Vagina (tissue), 2 donors: ENCODE data around the gene IL17C. TPM values are rescaled to one million over a fixed set of nuclear protein-coding genes. Genes with fewer than 3 reads are reported as not detected.

Experiments
- DNase-seq, 2 donors: peaks; one replicate each; pipeline ENCODE4 v3.0.0-alpha.2; 2017; ENCODE audit errors: extremely low spot score in 2 of 2
- H3K27ac ChIP-seq: fragments of 200-600 bp; sonication (generic); one replicate; pipeline ENCODE4 v1.5.1; 2019
- H3K27me3 ChIP-seq: fragments of 200-600 bp; sonication (generic); one replicate; pipeline ENCODE4 v1.5.1; 2019
- H3K36me3 ChIP-seq, 2 donors: fragments of 200-600 bp; sonication (generic); one replicate each; pipeline ENCODE4 v1.5.1; 2017 to 2019
- H3K4me1 ChIP-seq: fragments of 200-600 bp; sonication (generic); one replicate; pipeline ENCODE4 v1.5.1; 2019
- H3K4me3 ChIP-seq, 2 donors: fragments of 200-600 bp; sonication (generic); 1 replicate in 1 of 2; 2 replicates in 1 of 2; pipeline ENCODE4 v1.5.1; 2016 to 2019
- H3K9me3 ChIP-seq: fragments of 200-600 bp; sonication (generic); one replicate; pipeline ENCODE4 v1.5.1; 2019
- POLR2A ChIP-seq, 2 donors: fragments of 450-650 bp; IDR thresholded peaks; one replicate each; pipeline ENCODE4 v1.6.1; 2017; ENCODE audit warnings: antibody characterized with exemption in 2 of 2, mild to moderate bottlenecking in 2 of 2, moderate library complexity in 2 of 2
- POLR2AphosphoS5 ChIP-seq, 2 donors: sonication (generic); formaldehyde crosslinking; IDR thresholded peaks; one replicate each; pipeline ENCODE4 v1.9.0; 2017; ENCODE audit warnings: antibody characterized with exemption in 2 of 2, mild to moderate bottlenecking in 2 of 2, low read depth in 1 of 2; ENCODE audit not compliant: insufficient read depth in 1 of 2
- intact Hi-C: fragments of 100-400 bp; cut with DNase I; formaldehyde crosslinking; loops from one replicate; pipeline ENCODE4 v1.15.1; 2023
- total RNA-seq: library from RNA; depleted of rRNA; stranded (reverse); fragments of >200 nt; gene quantifications from one replicate; pipeline ENCODE4 v1.2.3, GENCODE V29; 2016
- TF ChIP-seq, protein P1 (sequence below), 3 experiments: fragments of 450-650 bp in 2 of 3; fragments of 200-600 bp in 1 of 3; sonication (generic) in 1 of 3; IDR thresholded peaks; one replicate each; pipeline ENCODE4 v1.5.1; 2017 to 2019; ENCODE audit warnings: antibody characterized with exemption in 3 of 3, mild to moderate bottlenecking in 2 of 3, moderate library complexity in 2 of 3

The IL17C gene
- total RNA-seq, 1 donor from 2014 or later: not detected

DNA sequence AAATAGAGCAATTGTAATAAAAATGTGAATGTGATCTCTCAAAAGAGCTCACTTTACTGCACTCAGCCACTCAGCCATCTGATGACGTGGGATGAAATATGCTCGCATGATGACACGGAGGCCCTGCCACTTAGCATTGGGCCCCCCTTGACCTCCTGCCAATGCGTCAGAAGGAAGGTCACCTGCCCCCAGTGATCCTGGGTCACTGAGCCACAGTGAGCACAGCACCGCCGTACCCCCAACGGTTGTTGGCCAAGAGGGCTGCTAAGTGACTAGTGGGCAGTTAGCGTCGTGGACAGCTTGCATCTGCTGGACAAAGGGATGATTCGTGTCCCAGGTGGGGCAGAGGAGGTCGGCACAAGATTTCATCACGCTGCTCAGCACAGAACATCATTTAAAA is 45.3 kb upstream of the IL17C start:
- H3K9me3 ChIP-seq: no peaks in the 10 kb centered on the region
- intact Hi-C loops: no loop called here
- TF ChIP-seq POLR2A (IDR thresholded peaks at IDR 0.05): no peak
- TF ChIP-seq, protein P1, sequence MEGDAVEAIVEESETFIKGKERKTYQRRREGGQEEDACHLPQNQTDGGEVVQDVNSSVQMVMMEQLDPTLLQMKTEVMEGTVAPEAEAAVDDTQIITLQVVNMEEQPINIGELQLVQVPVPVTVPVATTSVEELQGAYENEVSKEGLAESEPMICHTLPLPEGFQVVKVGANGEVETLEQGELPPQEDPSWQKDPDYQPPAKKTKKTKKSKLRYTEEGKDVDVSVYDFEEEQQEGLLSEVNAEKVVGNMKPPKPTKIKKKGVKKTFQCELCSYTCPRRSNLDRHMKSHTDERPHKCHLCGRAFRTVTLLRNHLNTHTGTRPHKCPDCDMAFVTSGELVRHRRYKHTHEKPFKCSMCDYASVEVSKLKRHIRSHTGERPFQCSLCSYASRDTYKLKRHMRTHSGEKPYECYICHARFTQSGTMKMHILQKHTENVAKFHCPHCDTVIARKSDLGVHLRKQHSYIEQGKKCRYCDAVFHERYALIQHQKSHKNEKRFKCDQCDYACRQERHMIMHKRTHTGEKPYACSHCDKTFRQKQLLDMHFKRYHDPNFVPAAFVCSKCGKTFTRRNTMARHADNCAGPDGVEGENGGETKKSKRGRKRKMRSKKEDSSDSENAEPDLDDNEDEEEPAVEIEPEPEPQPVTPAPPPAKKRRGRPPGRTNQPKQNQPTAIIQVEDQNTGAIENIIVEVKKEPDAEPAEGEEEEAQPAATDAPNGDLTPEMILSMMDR (IDR thresholded peaks at IDR 0.05): no peak
- TF ChIP-seq POLR2AphosphoS5 (IDR thresholded peaks at IDR 0.05; ENCODE audit: insufficient read depth in 1 of 2, low read depth in 1 of 2): no peak
- H3K27ac ChIP-seq: no peak overlapping the region
- no peak overlapping the region for H3K4me3 ChIP-seq
- no peaks in the 10 kb centered on the region for H3K27me3 ChIP-seq
- no peaks in the 10 kb centered on the region for H3K4me1 ChIP-seq
- peaks cover 0 to 15% of the 10 kb centered on the region in 2 donors for H3K36me3 ChIP-seq
- no peak for DNase-seq

DNA sequence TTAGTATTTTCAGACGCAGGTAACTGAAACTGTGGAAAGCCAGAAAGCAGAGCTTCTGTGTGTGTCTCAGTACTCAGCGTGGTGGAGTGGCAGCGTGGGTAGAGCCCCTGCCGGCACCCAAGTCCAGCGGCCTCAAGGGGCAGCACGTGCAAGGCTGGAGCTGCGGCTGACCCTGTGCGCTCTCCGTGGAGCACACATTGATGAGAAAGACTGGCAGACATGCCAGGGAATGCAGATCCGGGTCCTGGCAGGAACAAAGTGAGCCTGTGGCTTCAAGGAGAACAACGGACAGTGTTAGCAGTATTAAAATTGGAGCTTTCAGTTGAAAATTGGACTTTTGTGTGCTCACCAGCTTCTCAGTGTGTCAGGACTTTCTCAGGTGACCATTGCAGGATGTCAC is 44.9 kb upstream of the IL17C start:
- no peak overlapping the region for H3K4me3 ChIP-seq
- H3K4me1 ChIP-seq: no peaks in the 10 kb centered on the region
- no peak for DNase-seq
- TF ChIP-seq, protein P1 (IDR thresholded peaks at IDR 0.05): no peak
- TF ChIP-seq POLR2AphosphoS5 (IDR thresholded peaks at IDR 0.05; ENCODE audit: insufficient read depth in 1 of 2, low read depth in 1 of 2) (no peak), POLR2A (IDR thresholded peaks at IDR 0.05) (no peak)
- no peaks in the 10 kb centered on the region for H3K9me3 ChIP-seq
- intact Hi-C loops: no loop called here
- no peaks in the 10 kb centered on the region for H3K27me3 ChIP-seq
- H3K36me3 ChIP-seq: peaks cover 0 to 18% of the 10 kb centered on the region in 2 donors
- no peak overlapping the region for H3K27ac ChIP-seq

DNA sequence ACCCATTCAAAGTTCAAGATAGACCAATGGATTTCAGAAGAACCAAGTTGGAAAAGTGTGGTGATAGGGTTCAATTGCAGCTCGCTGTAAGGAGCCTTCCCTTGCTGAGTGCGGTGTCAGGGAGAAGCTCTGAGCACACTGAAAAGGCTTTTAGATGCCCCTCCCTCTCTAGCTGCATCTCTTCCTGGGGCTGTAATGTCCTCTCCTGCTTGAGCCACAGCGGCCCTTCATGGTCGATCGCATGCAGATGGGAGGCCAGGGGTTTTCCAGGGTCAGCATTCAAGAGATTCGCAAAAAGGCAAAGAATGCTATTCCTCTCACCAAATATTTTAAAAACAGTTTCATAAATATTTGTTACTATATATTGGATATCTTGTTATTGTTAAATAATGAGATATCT is 44.5 kb upstream of the IL17C start:
- no peak overlapping the region for H3K27ac ChIP-seq
- no peaks in the 10 kb centered on the region for H3K27me3 ChIP-seq
- no peak for TF ChIP-seq POLR2A (IDR thresholded peaks at IDR 0.05)
- TF ChIP-seq POLR2AphosphoS5 (IDR thresholded peaks at IDR 0.05; ENCODE audit: insufficient read depth in 1 of 2, low read depth in 1 of 2): no peak
- TF ChIP-seq, protein P1 (IDR thresholded peaks at IDR 0.05): no peak
- no peak for DNase-seq
- no peak overlapping the region for H3K4me3 ChIP-seq
- intact Hi-C loops: no loop called here
- no peaks in the 10 kb centered on the region for H3K4me1 ChIP-seq
- no peaks in the 10 kb centered on the region for H3K9me3 ChIP-seq
- H3K36me3 ChIP-seq: peaks cover 0 to 21% of the 10 kb centered on the region in 2 donors

DNA sequence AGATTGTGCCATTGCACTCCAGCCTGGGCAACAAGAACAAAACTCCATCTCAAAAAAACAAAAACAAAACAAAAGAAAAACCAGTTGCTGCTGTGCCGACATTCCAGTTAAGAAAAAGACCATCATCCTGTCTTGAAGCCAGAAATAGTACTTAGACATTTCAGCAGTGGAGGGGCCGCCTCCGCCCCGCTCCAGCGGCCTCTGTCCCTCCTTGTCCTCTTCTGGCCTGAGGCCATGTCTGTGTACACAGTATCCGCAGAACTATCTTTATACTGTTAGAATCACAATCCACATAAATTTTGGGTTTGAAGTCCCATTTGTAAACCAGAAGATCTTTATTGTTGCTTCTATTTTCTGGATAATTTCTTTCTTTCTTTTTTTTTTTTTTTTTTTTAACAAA is 43.3 kb upstream of the IL17C start:
- Histone ChIP-seq H3K27ac (no peak overlapping the region), H3K9me3 (no peaks in the 10 kb centered on the region), H3K4me1 (no peaks in the 10 kb centered on the region), H3K27me3 (no peaks in the 10 kb centered on the region), H3K4me3 (no peak overlapping the region), H3K36me3 (peaks cover 0 to 21% of the 10 kb centered on the region in 2 donors)
- TF ChIP-seq POLR2A (IDR thresholded peaks at IDR 0.05): no peak
- TF ChIP-seq, protein P1 (IDR thresholded peaks at IDR 0.05): no peak
- no peak for TF ChIP-seq POLR2AphosphoS5 (IDR thresholded peaks at IDR 0.05; ENCODE audit: insufficient read depth in 1 of 2, low read depth in 1 of 2)
- intact Hi-C loops: no loop called here
- DNase-seq: no peak

DNA sequence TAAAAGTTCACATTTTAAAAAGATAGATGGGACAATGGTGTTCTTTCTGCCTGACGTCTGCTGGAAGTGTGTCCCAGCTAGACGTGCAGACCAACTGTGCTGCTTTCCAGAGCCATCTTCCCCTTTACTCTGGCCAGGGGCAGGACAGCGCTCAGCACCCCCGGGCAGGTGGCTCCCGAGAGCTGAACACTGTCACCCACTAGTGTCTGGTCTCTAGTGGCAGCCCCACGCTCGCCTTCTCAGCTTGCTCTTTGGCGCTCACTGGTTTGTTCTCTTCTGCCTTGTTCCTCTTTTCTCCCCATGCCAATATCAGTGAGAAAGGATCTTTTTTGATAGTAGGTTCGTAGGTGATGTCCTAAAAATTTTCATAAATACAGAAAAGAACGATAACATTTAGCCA is 42.5 kb upstream of the IL17C start:
- DNase-seq: no peak
- intact Hi-C loops: no loop called here
- H3K4me1 ChIP-seq: no peaks in the 10 kb centered on the region
- peaks cover 0 to 28% of the 10 kb centered on the region in 2 donors for H3K36me3 ChIP-seq
- H3K4me3 ChIP-seq: no peak overlapping the region
- TF ChIP-seq, protein P1 (IDR thresholded peaks at IDR 0.05): no peak
- TF ChIP-seq POLR2A (IDR thresholded peaks at IDR 0.05) (no peak), POLR2AphosphoS5 (IDR thresholded peaks at IDR 0.05; ENCODE audit: insufficient read depth in 1 of 2, low read depth in 1 of 2) (no peak)
- H3K27ac ChIP-seq: no peak overlapping the region
- H3K9me3 ChIP-seq: no peaks in the 10 kb centered on the region
- H3K27me3 ChIP-seq: no peaks in the 10 kb centered on the region
